Adipocyte (in vitro differentiated cells): ENCODE measurements around the gene CFAP46.

Experiments
- DNase-seq: peaks from one replicate; pipeline ENCODE4 v3.0.0-alpha.2; 2015; ENCODE audit warnings: low read depth
- H3K27me3 ChIP-seq: replicated peaks from 2 replicates; pipeline ENCODE4 v1.7.0; 2013; ENCODE audit warnings: mild to moderate bottlenecking, low read length, moderate library complexity; ENCODE audit not compliant: control insufficient read depth, insufficient read depth
- H3K36me3 ChIP-seq: 2 replicates; pipeline ENCODE4 v1.7.0; 2013; ENCODE audit warnings: low read length, mild to moderate bottlenecking, moderate library complexity; ENCODE audit not compliant: control insufficient read depth, insufficient read depth, severe bottlenecking
- H3K4me1 ChIP-seq: 2 replicates; pipeline ENCODE4 v1.7.0; 2013; ENCODE audit warnings: mild to moderate bottlenecking, low read length, moderate library complexity; ENCODE audit not compliant: control insufficient read depth, insufficient read depth
- H3K4me3 ChIP-seq: 2 replicates; pipeline ENCODE4 v1.7.0; 2013; ENCODE audit warnings: mild to moderate bottlenecking, low read length, moderate library complexity
- H3K9ac ChIP-seq: 2 replicates; pipeline ENCODE4 v1.7.0; 2013; ENCODE audit warnings: mild to moderate bottlenecking, low read length, moderate library complexity
- H3K9me3 ChIP-seq: 2 replicates; pipeline ENCODE4 v1.7.0; 2013; ENCODE audit warnings: mild to moderate bottlenecking, low read length, moderate library complexity; ENCODE audit not compliant: control insufficient read depth

Gene CFAP46

DNA sequence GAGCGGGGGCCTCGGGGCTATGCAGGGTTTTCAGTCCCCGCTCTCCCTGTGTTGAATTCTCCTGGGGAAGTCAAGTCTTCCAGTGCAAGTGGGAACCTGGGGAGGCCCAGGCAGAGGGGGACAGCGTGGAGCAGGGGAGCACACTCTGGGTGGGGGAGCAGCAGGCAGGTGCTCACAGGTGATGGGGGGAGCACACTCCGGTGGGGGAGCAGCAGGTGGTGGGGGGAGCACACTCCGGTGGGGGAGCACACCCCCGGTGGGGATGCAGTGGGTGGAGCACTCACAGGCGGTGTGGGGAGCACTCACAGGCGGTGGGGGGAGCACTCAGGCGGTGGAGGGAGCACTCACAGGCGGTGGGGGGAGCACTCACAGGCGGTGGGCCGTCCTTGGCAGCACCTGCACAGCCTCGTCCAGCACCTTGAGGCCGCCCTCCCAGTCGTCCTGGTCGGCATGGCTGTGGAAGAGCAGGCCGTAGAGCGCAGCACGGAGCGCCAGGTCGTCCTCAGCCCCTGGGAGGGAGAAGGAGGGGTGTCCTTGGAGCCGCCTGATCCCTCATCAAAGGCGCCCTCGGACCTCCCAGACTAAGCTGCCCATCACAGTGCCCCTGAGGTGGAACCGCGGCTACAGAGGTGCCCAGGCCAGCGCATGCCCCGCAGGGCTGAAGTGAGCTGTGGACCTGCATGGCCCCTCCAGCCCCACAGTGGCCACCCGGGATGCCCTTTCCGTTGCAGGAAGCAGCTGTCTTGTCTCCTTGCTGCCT, 56.7 kb downstream of the CFAP46 start:
- DNase-seq = no peak
- no peaks in the 10 kb centered on the region for H3K9me3 ChIP-seq
- no peaks in the 10 kb centered on the region for H3K4me1 ChIP-seq
- no peak overlapping the region for H3K4me3 ChIP-seq
- peaks cover 45% of the 10 kb centered on the region for H3K27me3 ChIP-seq
- no peak overlapping the region for H3K9ac ChIP-seq
- no peaks in the 10 kb centered on the region for H3K36me3 ChIP-seq

- Histone ChIP-seq H3K36me3 (no peaks in the 10 kb centered on the region), H3K9me3 (no peaks in the 10 kb centered on the region), H3K4me3 (no peak overlapping the region), H3K9ac (no peak overlapping the region), H3K27me3 (peaks cover 38% of the 10 kb centered on the region), H3K4me1 (no peaks in the 10 kb centered on the region)
- DNase-seq = no peak
Observed at GRCh38 chr10:132884691-132885271, 57.6 kb downstream of the CFAP46 start.

GRCh38 chr10:132884041-132884440, 58.3 kb downstream of the CFAP46 start:
- no peak for DNase-seq
- no peaks in the 10 kb centered on the region for H3K36me3 ChIP-seq
- H3K9ac ChIP-seq = no peak overlapping the region
- no peaks in the 10 kb centered on the region for H3K9me3 ChIP-seq
- no peak overlapping the region for H3K4me3 ChIP-seq
- H3K4me1 ChIP-seq = no peaks in the 10 kb centered on the region
- H3K27me3 ChIP-seq = peaks cover 35% of the 10 kb centered on the region

DNA sequence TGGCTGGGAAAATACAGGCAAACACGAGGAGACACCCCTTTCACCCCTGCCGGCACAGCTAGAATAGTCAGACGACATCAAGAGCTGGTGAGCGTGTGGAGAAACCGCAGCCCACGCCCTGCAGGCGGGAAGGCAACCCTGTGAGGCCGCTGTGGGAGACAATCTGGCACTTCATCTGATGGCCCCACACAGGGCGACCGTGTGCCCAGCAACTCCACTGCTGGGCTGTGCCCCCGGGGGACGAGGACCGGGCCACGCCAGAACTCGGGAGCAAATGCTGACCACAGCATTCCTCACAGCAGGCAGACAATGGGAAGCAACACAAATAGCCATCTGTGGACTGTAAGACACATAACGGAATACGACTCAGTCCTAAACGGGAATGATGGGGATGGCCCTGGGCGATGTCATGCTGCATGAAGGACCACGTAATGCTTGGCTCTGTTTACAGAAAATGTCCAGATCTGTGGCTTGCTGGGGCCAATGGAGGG, 58.9 kb downstream of the CFAP46 start:
- Histone ChIP-seq H3K27me3 (peaks cover 39% of the 10 kb centered on the region), H3K4me3 (no peak overlapping the region), H3K36me3 (no peaks in the 10 kb centered on the region), H3K9me3 (no peaks in the 10 kb centered on the region), H3K4me1 (no peaks in the 10 kb centered on the region), H3K9ac (no peak overlapping the region)
- peak; percentile 48 for DNase-seq

DNA sequence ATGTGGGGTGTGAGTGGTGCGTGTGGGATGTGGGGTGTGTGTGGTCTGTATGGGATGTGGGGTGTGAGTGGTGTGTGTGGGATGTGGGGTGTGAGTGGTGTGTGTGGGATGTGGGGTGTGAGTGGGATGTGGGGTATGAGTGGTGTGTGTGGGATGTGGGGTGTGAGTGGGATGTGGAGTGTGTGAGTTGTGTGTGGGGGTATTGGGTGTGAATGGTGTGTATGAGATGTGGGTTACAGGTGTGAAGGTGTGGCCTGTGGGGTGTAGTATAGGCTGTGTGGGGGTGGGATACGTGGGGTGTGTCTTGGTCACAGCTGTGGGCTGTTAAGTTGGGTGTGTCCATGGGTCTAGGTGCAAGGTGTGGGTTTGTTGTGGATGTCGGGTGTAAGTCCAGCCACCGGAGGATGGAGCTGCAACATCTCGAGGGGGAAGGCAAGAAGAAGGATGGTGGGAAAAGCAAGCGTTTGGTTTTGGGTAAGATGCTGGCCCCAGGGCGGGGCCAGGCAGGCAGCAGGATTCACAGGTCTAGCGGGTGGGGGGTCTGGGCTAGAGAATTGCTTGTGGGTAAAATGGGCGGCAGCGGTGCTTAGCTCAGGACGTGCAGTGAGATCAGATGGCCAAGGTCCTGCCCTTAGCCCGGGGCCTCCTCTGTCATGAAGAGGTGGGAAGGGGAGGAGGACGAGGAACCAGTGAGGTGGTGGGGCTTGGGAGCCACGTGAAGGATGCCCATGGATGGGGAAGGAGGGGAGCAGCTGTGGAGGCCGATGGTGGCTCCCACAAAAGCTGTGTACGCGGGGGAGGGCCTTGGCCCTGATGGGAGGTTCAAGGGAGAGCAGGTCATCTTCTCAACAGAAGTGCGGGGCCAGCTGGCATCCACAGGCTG, 60.1 kb downstream of the CFAP46 start:
- no peak for DNase-seq
- Histone ChIP-seq H3K4me1 (no peaks in the 10 kb centered on the region), H3K36me3 (no peaks in the 10 kb centered on the region), H3K4me3 (no peak overlapping the region), H3K27me3 (peaks cover 51% of the 10 kb centered on the region), H3K9me3 (no peaks in the 10 kb centered on the region), H3K9ac (no peak overlapping the region)

GRCh38 chr10:132881186-132881920, 61.0 kb downstream of the CFAP46 start:
- Histone ChIP-seq H3K36me3 (no peaks in the 10 kb centered on the region), H3K9me3 (no peaks in the 10 kb centered on the region), H3K27me3 (peaks cover 60% of the 10 kb centered on the region), H3K4me1 (no peaks in the 10 kb centered on the region), H3K4me3 (no peak overlapping the region), H3K9ac (no peak overlapping the region)
- no peak for DNase-seq

GRCh38 chr10:132880128-132880981, 62.0 kb downstream of the CFAP46 start:
- H3K36me3 ChIP-seq = no peaks in the 10 kb centered on the region
- H3K27me3 ChIP-seq = peaks cover 67% of the 10 kb centered on the region
- H3K4me3 ChIP-seq = no peak overlapping the region
- peaks cover 4% of the 10 kb centered on the region for H3K9me3 ChIP-seq
- DNase-seq = no peak
- no peaks in the 10 kb centered on the region for H3K4me1 ChIP-seq
- H3K9ac ChIP-seq = no peak overlapping the region

GRCh38 chr10:132879408-132880127, 62.8 kb downstream of the CFAP46 start:
- H3K27me3 ChIP-seq = peaks cover 68% of the 10 kb centered on the region
- H3K9me3 ChIP-seq = peaks cover 12% of the 10 kb centered on the region
- H3K9ac ChIP-seq = no peak overlapping the region
- H3K36me3 ChIP-seq = no peaks in the 10 kb centered on the region
- peak; percentile 29 for DNase-seq
- no peak overlapping the region for H3K4me3 ChIP-seq
- H3K4me1 ChIP-seq = no peaks in the 10 kb centered on the region

GRCh38 chr10:132878730-132879407, 63.5 kb downstream of the CFAP46 start:
- H3K27me3 ChIP-seq = peaks cover 63% of the 10 kb centered on the region
- H3K36me3 ChIP-seq = no peaks in the 10 kb centered on the region
- H3K9ac ChIP-seq = no peak overlapping the region
- H3K4me3 ChIP-seq = no peak overlapping the region
- DNase-seq = no peak
- peaks cover 12% of the 10 kb centered on the region for H3K9me3 ChIP-seq
- no peaks in the 10 kb centered on the region for H3K4me1 ChIP-seq
